Measurements from ENCODE around the gene TLCD1. TPM values are rescaled to one million over a fixed set of nuclear protein-coding genes. Genes with fewer than 3 reads are reported as not detected.
A peak's percentile ranks its signal among the peaks of the same experiment; 100 is the strongest.

The TLCD1 gene
- polyA plus RNA-seq, 1 donor, result 13.6 TPM

GRCh38 chr17:28716740-28717577 is 9.1 kb downstream of the TLCD1 start:
- DNase-seq, result peak; percentile 27

- DNase-seq, result no peak
These were observed 10.8 kb downstream of the TLCD1 start for GRCh38 chr17:28715217-28715616.

GRCh38 chr17:28714281-28714680 is 11.8 kb downstream of the TLCD1 start:
- DNase-seq, result no peak

GRCh38 chr17:28712705-28713415 is 13.2 kb downstream of the TLCD1 start:
- DNase-seq, result no peak

- no peak for DNase-seq
These were observed 13.9 kb downstream of the TLCD1 start for GRCh38 chr17:28712032-28712704.

- DNase-seq, result no peak
These were observed 14.4 kb downstream of the TLCD1 start, which contains the start of gene PROCA1 for GRCh38 chr17:28711723-28712031. Gene PROCA1, minus strand, starts transcription at chr17:28711888. Its CDS starts 228 bp downstream, at chr17:28711660.

- peak; percentile 92 for DNase-seq
These were observed 14.9 kb downstream of the TLCD1 start for GRCh38 chr17:28710861-28711722.

GRCh38 chr17:28707339-28707720 is 18.7 kb downstream of the TLCD1 start:
- no peak for DNase-seq

- no peak for DNase-seq
These were observed 19.3 kb downstream of the TLCD1 start for GRCh38 chr17:28706471-28707338.

GRCh38 chr17:28705728-28706334 is 20.2 kb downstream of the TLCD1 start:
- DNase-seq, result no peak

- no peak for DNase-seq
These were observed 20.9 kb downstream of the TLCD1 start for GRCh38 chr17:28705074-28705659.

GRCh38 chr17:28704219-28704858 is 21.7 kb downstream of the TLCD1 start:
- no peak for DNase-seq

GRCh38 chr17:28703552-28704218 is 22.3 kb downstream of the TLCD1 start:
- DNase-seq, result no peak

- DNase-seq, result no peak
These were observed 23.3 kb downstream of the TLCD1 start for GRCh38 chr17:28702752-28703150.

GRCh38 chr17:28702026-28702751 is 23.8 kb downstream of the TLCD1 start:
- no peak for DNase-seq

- DNase-seq, result no peak
These were observed 25.1 kb downstream of the TLCD1 start for GRCh38 chr17:28700830-28701492.

GRCh38 chr17:28700278-28700677 is 25.8 kb downstream of the TLCD1 start:
- DNase-seq, result no peak
